ENCODE results near the gene SCARF2.

DNA sequence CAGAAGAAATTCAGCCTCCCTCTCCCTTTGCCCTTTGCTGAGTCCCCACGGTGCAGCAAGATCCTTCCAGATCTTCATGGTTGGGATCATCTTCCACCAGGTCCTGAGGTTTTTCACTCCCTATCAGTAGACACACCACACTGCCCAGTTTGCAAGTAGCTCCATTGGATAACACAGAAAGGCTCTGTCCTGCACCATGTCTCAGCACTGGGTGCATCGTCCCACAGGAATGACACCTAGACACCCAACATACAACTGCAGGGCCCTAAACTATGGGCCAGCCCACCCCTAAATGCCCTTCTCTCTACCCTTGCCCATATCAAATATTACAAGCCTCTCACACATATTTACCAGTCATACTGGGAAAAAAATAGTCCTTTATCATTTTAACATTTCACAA lies 48.6 kb upstream of the SCARF2 start:
- TF ChIP-seq, protein P1, sequence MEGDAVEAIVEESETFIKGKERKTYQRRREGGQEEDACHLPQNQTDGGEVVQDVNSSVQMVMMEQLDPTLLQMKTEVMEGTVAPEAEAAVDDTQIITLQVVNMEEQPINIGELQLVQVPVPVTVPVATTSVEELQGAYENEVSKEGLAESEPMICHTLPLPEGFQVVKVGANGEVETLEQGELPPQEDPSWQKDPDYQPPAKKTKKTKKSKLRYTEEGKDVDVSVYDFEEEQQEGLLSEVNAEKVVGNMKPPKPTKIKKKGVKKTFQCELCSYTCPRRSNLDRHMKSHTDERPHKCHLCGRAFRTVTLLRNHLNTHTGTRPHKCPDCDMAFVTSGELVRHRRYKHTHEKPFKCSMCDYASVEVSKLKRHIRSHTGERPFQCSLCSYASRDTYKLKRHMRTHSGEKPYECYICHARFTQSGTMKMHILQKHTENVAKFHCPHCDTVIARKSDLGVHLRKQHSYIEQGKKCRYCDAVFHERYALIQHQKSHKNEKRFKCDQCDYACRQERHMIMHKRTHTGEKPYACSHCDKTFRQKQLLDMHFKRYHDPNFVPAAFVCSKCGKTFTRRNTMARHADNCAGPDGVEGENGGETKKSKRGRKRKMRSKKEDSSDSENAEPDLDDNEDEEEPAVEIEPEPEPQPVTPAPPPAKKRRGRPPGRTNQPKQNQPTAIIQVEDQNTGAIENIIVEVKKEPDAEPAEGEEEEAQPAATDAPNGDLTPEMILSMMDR (IDR thresholded peaks at IDR 0.05) = no peak
- no peak for TF ChIP-seq POLR2A (IDR thresholded peaks at IDR 0.05)
- TF ChIP-seq POLR2AphosphoS5 (IDR thresholded peaks at IDR 0.05) = no peak
- no peak for TF ChIP-seq EP300 (IDR thresholded peaks at IDR 0.05)
